Kidney (tissue), 14 donors: ENCODE measurements around the gene RBM47. TPM values are rescaled to one million over a fixed set of nuclear protein-coding genes. Genes with fewer than 3 reads are reported as not detected.
"Not testable (repeated sequence)": the region's sequence is repeated elsewhere in the genome, so short reads cannot be mapped to it uniquely, and the experiment has no call there.

Experiments used
- DNase-seq, 5 donors: peaks; one replicate each; pipeline ENCODE4 v3.0.0-alpha.2; 2013 to 2020
- FAIRE-seq: peaks from 2 replicates; lab custom pipeline; 2012; peaks lifted over from hg19 to GRCh38; lab: Jason Lieb, UNC
- H3K27ac ChIP-seq, 2 donors: one replicate each; pipeline ENCODE4 v1.7.0; 2013; ENCODE audit warnings: low read depth in 2 of 2, low read length in 2 of 2, inconsistent platforms in 1 of 2
- H3K27me3 ChIP-seq: one replicate; pipeline ENCODE4 v1.7.1; 2013; ENCODE audit warnings: low read length, inconsistent platforms; ENCODE audit not compliant: control insufficient read depth, insufficient read depth
- H3K36me3 ChIP-seq, 3 donors: one replicate each; pipeline versions ENCODE4 v1.7.0 to v1.7.1; 2013; ENCODE audit warnings: low read length in 3 of 3, control low read depth in 1 of 3, inconsistent platforms in 1 of 3; ENCODE audit not compliant: insufficient read depth in 3 of 3, control insufficient read depth in 2 of 3
- H3K4me1 ChIP-seq, 3 donors: one replicate each; pipeline versions ENCODE4 v1.7.0 to v1.7.1; 2013; ENCODE audit warnings: low read length in 3 of 3, inconsistent platforms in 1 of 3, low read depth in 1 of 3; ENCODE audit not compliant: control insufficient read depth in 2 of 3, insufficient read depth in 2 of 3
- H3K4me3 ChIP-seq, 3 donors: one replicate each; pipeline versions ENCODE4 v1.7.0 to v1.8.1; 2013; ENCODE audit warnings: low read length in 3 of 3, control low read depth in 1 of 3, inconsistent platforms in 1 of 3
- H3K9ac ChIP-seq, 3 donors: one replicate each; pipeline versions ENCODE4 v1.7.0 to v1.7.1; 2013; ENCODE audit warnings: low read length in 3 of 3, control low read depth in 1 of 3, inconsistent platforms in 1 of 3
- H3K9me3 ChIP-seq, 3 donors: one replicate each; pipeline versions ENCODE4 v1.7.0 to v1.7.1; 2013; ENCODE audit warnings: low read length in 3 of 3, control low read depth in 1 of 3, inconsistent platforms in 1 of 3; ENCODE audit not compliant: control insufficient read depth in 2 of 3, insufficient read depth in 1 of 3
- CTCF ChIP-seq: IDR thresholded peaks from 3 replicates; pipeline ENCODE4 v1.5.1; 2012; ENCODE audit warnings: mild to moderate bottlenecking, moderate library complexity, borderline replicate concordance; ENCODE audit not compliant: insufficient read depth; ENCODE audit errors: extremely low read depth
- intact Hi-C: fragments of 100-400 bp; cut with DNase I; formaldehyde crosslinking; loops from one replicate; pipeline ENCODE4 v1.11.1; 2022
- polyA plus RNA-seq: library from polyadenylated mRNA; stranded (reverse); fragments of 350-450 nt; fragmentation: Illumina TruSeq; extraction: RNeasy Lipid Tissue Mini Kit (QIAGEN cat#74804); gene quantifications from one replicate; pipeline ENCODE4 v1.2.3, GENCODE V29; 2014; ENCODE audit warnings: low read depth, low replicate concordance; ENCODE audit not compliant: insufficient read depth
- total RNA-seq: library from RNA; stranded (reverse); fragmentation: NEBNext Ultra II Directional; extraction: Animal tissue kit (Norgen Biotek cat#: 25700); gene quantifications from one replicate; pipeline ENCODE4 v1.2.1, GENCODE V29; 2021
- donor health status: control.
- donor health status: control.
- donor health status: control.
- donor health status: control.
- donor health status: control.
- donor health status: DM: yes; HTN: yes; CAD: no.
- donor health status: Normal renal cell carcinoma (clear cell type).

RBM47 gene
- total and polyA plus RNA-seq, 2 donors from 2014 or later, result 61.5 to 124 TPM

- peaks cover 0 to 14% (median 2%) of the 10 kb centered on the region in 3 donors for H3K36me3 ChIP-seq
- H3K9ac ChIP-seq, result no peak overlapping the region
- no peak for TF ChIP-seq CTCF
- no peak overlapping the region for H3K27ac ChIP-seq
- DNase-seq (no peak), FAIRE-seq (no peak)
- intact Hi-C loops, result no loop called here
- H3K9me3 ChIP-seq, result no peaks in the 10 kb centered on the region
- no peak overlapping the region for H3K4me3 ChIP-seq
- no peaks in the 10 kb centered on the region for H3K27me3 ChIP-seq
- H3K4me1 ChIP-seq, result peaks cover 0 to 17% (median 12%) of the 10 kb centered on the region in 3 donors
Observed at GRCh38 chr4:40448875-40449274, 180.8 kb downstream of the RBM47 start.

GRCh38 chr4:40446839-40447238, 182.8 kb downstream of the RBM47 start:
- Histone ChIP-seq H3K36me3 (peaks cover 0 to 13% (median 2%) of the 10 kb centered on the region in 3 donors), H3K9me3 (no peaks in the 10 kb centered on the region), H3K9ac (no peak overlapping the region), H3K4me1 (peaks cover 0 to 15% (median 7%) of the 10 kb centered on the region in 3 donors), H3K4me3 (no peak overlapping the region), H3K27me3 (no peaks in the 10 kb centered on the region), H3K27ac (no peak overlapping the region)
- FAIRE-seq, result no peak
- intact Hi-C loops, result no loop called here
- DNase-seq, result no peak
- TF ChIP-seq CTCF, result no peak

- FAIRE-seq, result not testable (repeated sequence)
- H3K27ac ChIP-seq, result peak overlapping the region in 1 of 2 donors; percentile 12
Observed at GRCh38 chr4:40446261-40446750, 183.4 kb downstream of the RBM47 start.

GRCh38 chr4:40445671-40446070, 184.0 kb downstream of the RBM47 start:
- intact Hi-C loops, result no loop called here
- peaks cover 0 to 13% (median 1%) of the 10 kb centered on the region in 3 donors for H3K36me3 ChIP-seq

More at GRCh38 chr4:40446261-40446750, 183.4 kb downstream of the RBM47 start:
- H3K27me3 ChIP-seq, H3K9me3 ChIP-seq, DNase-seq, intact Hi-C loops, H3K4me3 ChIP-seq, H3K9ac ChIP-seq: not testable (repeated sequence)
- peaks cover 0 to 15% (median 7%) of the 10 kb centered on the region in 3 donors for H3K4me1 ChIP-seq
- H3K36me3 ChIP-seq, result peaks cover 0 to 13% (median 2%) of the 10 kb centered on the region in 3 donors

More at GRCh38 chr4:40445671-40446070, 184.0 kb downstream of the RBM47 start:
- no peak for TF ChIP-seq CTCF
- no peak for DNase-seq
- FAIRE-seq, result no peak
- H3K27me3 ChIP-seq, result no peaks in the 10 kb centered on the region
- peaks cover 0 to 15% (median 7%) of the 10 kb centered on the region in 3 donors for H3K4me1 ChIP-seq
- peak overlapping the region in 1 of 2 donors; percentile 12 for H3K27ac ChIP-seq
- no peak overlapping the region for H3K9ac ChIP-seq
- no peak overlapping the region for H3K4me3 ChIP-seq
- no peaks in the 10 kb centered on the region for H3K9me3 ChIP-seq
